HepG2 (cell line): Measurements from ENCODE around the gene ADAR. TPM values are rescaled to one million over a fixed set of nuclear protein-coding genes. Genes with fewer than 3 reads are reported as not detected.

Experiments used
- AGO1 ChIP-seq: fragments of 200-400 bp; formaldehyde crosslinking; IDR thresholded peaks from 2 replicates; pipeline ENCODE4 v1.6.1; 2017; ENCODE audit warnings: mild to moderate bottlenecking, low read depth, low read length, moderate library complexity; ENCODE audit not compliant: poor library complexity, severe bottlenecking
- ARID2 ChIP-seq: sonication (generic); formaldehyde crosslinking; IDR thresholded peaks from 2 replicates; pipeline ENCODE4 v1.8.1; 2022; ENCODE audit warnings: mild to moderate bottlenecking, missing genetic modification reagents, borderline replicate concordance
- CHD2 ChIP-seq: IDR thresholded peaks from 2 replicates; pipeline ENCODE4 v1.6.1; 2011; ENCODE audit warnings: low read depth, low read length, improper control_type of control experiment
- EP300 ChIP-seq, 3 experiments: sonication (generic) in 1 of 3; formaldehyde crosslinking in 1 of 3; IDR thresholded peaks; 2 replicates each; pipeline versions ENCODE4 v1.5.1 to v1.6.1; 2011 to 2020; ENCODE audit warnings: low read depth in 2 of 3, low read length in 2 of 3, borderline replicate concordance in 1 of 3, improper control_type of control experiment in 1 of 3, mild to moderate bottlenecking in 1 of 3, missing genetic modification reagents in 1 of 3, moderate library complexity in 1 of 3
- FOSL1 ChIP-seq: sonication (generic); formaldehyde crosslinking; IDR thresholded peaks from 2 replicates; pipeline ENCODE4 v1.9.0; 2021; ENCODE audit warnings: missing genetic modification reagents, borderline replicate concordance
- PCBP2 ChIP-seq: fragments of 200-400 bp; formaldehyde crosslinking; optimal IDR thresholded peaks from 2 replicates; pipeline ENCODE3; 2018; ENCODE audit warnings: low read length, low read depth; ENCODE audit not compliant: poor library complexity, severe bottlenecking
- SETDB1 ChIP-seq: sonication (generic); formaldehyde crosslinking; IDR thresholded peaks from 2 replicates; pipeline ENCODE4 v1.5.1; 2020; ENCODE audit warnings: missing genetic modification reagents, mild to moderate bottlenecking, borderline replicate concordance
- SRSF4 ChIP-seq: fragments of 200-400 bp; formaldehyde crosslinking; IDR thresholded peaks from one replicate; pipeline ENCODE4 v1.6.1; 2018; ENCODE audit warnings: mild to moderate bottlenecking, low read depth, low read length, moderate library complexity; ENCODE audit not compliant: poor library complexity, severe bottlenecking
- TBX2 ChIP-seq: sonication (generic); formaldehyde crosslinking; IDR thresholded peaks from 2 replicates; pipeline ENCODE4 v1.5.0; 2020; ENCODE audit warnings: missing genetic modification reagents, mild to moderate bottlenecking, borderline replicate concordance
- ZBTB42 ChIP-seq: sonication (generic); formaldehyde crosslinking; IDR thresholded peaks from 2 replicates; pipeline ENCODE4 v1.5.0; 2020; ENCODE audit warnings: mild to moderate bottlenecking, missing genetic modification reagents
- ZNF562 ChIP-seq: sonication (generic); formaldehyde crosslinking; IDR thresholded peaks from 2 replicates; pipeline ENCODE4 v1.8.0; 2022; ENCODE audit warnings: missing genetic modification reagents, borderline replicate concordance
- ZNF879 ChIP-seq: sonication (generic); formaldehyde crosslinking; IDR thresholded peaks from 2 replicates; pipeline ENCODE4 v1.8.1; 2023; ENCODE audit warnings: missing genetic modification reagents
- polyA plus RNA-seq, 8 experiments: library from polyadenylated mRNA; depleted of rRNA in 3 of 8; stranded (reverse) in 7 of 8; unstranded in 1 of 8; fragments of >200 nt; fragmentation: Illumina TruSeq in 4 of 8; extraction: Trizol in 4 of 8; gene quantifications; 2 replicates each; pipeline versions ENCODE4 v1.2.1 to v1.2.3, GENCODE V29; 2011 to 2016; ENCODE audit warnings: low read depth in 4 of 8, missing spikeins in 1 of 8, mixed read lengths in 1 of 8; ENCODE audit not compliant: insufficient read depth in 1 of 8
- total RNA-seq, 5 experiments: library from RNA; depleted of rRNA; stranded (reverse); fragments of >200 nt; fragmentation: Illumina TruSeq; extraction: Trizol; gene quantifications; 2 replicates each; pipeline ENCODE4 v1.2.3, GENCODE V29; 2016; ENCODE audit warnings: low read depth in 1 of 5
- TF ChIP-seq, protein P1 (sequence below): sonication (generic); formaldehyde crosslinking; IDR thresholded peaks from 2 replicates; pipeline ENCODE4 v1.4.0; 2020; ENCODE audit warnings: missing genetic modification reagents, borderline replicate concordance
- TF ChIP-seq, protein P2 (sequence below): fragments of 450-650 bp; IDR thresholded peaks from 2 replicates; pipeline ENCODE4 v1.6.1; 2016
- TF ChIP-seq, protein P3 (sequence below): sonication (generic); formaldehyde crosslinking; IDR thresholded peaks from 2 replicates; pipeline ENCODE4 v1.8.1; 2023; ENCODE audit warnings: mild to moderate bottlenecking, moderate library complexity, missing genetic modification reagents
- TF ChIP-seq, protein P4 (sequence below): sonication (generic); formaldehyde crosslinking; conservative IDR thresholded peaks from 2 replicates; pipeline ENCODE4 v1.4.0; 2020; ENCODE audit warnings: missing genetic modification reagents
- TF ChIP-seq, protein P5 (sequence below): sonication (generic); formaldehyde crosslinking; IDR thresholded peaks from 2 replicates; pipeline ENCODE4 v1.5.1; 2020; ENCODE audit warnings: mild to moderate bottlenecking, moderate library complexity, missing genetic modification reagents

Gene ADAR
- total and polyA plus RNA-seq, 2 of the 13 experiments (the other 11 are each of a cell fraction or from before 2014, with no cell fraction given) = 70.8 to 86.2 TPM

DNA sequence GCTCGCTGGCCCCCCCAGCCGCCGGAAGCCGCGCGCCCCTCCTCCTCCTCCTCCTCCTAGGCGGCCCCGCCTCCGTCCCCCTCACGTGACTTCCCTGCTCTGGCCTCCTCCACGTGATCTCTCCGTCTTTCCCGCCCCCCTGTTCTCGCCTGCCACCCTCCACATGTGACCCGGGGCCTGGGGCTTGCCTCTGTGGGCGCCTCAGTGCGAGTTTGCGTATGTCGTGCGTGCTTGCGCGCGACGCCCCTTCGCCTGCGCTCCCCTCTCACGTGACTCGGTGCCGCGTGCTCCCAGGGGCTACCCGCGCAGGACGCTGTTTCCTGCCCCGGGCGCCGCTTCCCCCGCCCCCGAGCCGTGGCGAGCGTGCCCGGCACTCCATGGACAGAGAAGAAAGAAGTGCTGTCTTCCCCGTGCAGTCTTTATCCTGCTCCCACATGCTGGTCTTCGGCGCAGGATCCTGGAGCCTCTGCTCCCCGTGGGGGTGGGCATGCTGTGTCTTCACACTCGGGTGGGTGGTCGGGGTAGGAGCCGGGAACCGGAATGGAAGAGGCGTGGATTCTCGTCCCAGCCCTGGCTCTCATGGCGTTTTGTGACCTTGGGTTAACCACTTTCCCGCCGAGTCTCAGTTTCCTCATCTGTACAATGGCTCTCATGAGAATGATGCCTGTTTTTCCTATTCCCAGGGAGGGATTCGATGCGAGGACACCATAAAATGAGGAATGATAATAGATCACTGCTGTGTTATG lies 49.1 kb downstream of the ADAR start (continued):
- TF ChIP-seq SRSF4 (no peak), SETDB1 (peak; percentile 94), FOSL1 (peak; percentile 57; the same call in 1 of the 2 replicates), EP300 (IDR thresholded peaks at IDR 0.05; ENCODE audit: low read depth in 2 of 2, low read length in 2 of 2) (peak in 1 of 2 experiments; percentile 35; a peak in 1 of 4 replicates), EP300 (CRISPR knock-in tag; IDR thresholded peaks at IDR 0.05; ENCODE audit: borderline replicate concordance) (peak; percentile 62; the same call in 1 of the 2 replicates), PCBP2 (no peak), AGO1 (peak; percentile 46), ZBTB42 (CRISPR knock-in tag) (peak; percentile 97; the same call in 1 of the 2 replicates), CHD2 (no peak), ARID2 (CRISPR knock-in tag) (peak; percentile 88; the same call in 1 of the 2 replicates), TBX2 (CRISPR knock-in tag) (peak; percentile 98), ZNF879 (peak; percentile 96; the same call in 1 of the 2 replicates), ZNF562 (CRISPR knock-in tag) (peak; percentile 95)
- TF ChIP-seq, protein P1, sequence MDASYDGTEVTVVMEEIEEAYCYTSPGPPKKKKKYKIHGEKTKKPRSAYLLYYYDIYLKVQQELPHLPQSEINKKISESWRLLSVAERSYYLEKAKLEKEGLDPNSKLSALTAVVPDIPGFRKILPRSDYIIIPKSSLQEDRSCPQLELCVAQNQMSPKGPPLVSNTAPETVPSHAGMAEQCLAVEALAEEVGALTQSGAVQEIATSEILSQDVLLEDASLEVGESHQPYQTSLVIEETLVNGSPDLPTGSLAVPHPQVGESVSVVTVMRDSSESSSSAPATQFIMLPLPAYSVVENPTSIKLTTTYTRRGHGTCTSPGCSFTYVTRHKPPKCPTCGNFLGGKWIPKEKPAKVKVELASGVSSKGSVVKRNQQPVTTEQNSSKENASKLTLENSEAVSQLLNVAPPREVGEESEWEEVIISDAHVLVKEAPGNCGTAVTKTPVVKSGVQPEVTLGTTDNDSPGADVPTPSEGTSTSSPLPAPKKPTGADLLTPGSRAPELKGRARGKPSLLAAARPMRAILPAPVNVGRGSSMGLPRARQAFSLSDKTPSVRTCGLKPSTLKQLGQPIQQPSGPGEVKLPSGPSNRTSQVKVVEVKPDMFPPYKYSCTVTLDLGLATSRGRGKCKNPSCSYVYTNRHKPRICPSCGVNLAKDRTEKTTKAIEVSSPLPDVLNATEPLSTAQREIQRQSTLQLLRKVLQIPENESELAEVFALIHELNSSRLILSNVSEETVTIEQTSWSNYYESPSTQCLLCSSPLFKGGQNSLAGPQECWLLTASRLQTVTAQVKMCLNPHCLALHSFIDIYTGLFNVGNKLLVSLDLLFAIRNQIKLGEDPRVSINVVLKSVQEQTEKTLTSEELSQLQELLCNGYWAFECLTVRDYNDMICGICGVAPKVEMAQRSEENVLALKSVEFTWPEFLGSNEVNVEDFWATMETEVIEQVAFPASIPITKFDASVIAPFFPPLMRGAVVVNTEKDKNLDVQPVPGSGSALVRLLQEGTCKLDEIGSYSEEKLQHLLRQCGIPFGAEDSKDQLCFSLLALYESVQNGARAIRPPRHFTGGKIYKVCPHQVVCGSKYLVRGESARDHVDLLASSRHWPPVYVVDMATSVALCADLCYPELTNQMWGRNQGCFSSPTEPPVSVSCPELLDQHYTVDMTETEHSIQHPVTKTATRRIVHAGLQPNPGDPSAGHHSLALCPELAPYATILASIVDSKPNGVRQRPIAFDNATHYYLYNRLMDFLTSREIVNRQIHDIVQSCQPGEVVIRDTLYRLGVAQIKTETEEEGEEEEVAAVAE (CRISPR knock-in tag) = peak; percentile 83; the same call in 1 of the 2 replicates
- TF ChIP-seq, protein P2, sequence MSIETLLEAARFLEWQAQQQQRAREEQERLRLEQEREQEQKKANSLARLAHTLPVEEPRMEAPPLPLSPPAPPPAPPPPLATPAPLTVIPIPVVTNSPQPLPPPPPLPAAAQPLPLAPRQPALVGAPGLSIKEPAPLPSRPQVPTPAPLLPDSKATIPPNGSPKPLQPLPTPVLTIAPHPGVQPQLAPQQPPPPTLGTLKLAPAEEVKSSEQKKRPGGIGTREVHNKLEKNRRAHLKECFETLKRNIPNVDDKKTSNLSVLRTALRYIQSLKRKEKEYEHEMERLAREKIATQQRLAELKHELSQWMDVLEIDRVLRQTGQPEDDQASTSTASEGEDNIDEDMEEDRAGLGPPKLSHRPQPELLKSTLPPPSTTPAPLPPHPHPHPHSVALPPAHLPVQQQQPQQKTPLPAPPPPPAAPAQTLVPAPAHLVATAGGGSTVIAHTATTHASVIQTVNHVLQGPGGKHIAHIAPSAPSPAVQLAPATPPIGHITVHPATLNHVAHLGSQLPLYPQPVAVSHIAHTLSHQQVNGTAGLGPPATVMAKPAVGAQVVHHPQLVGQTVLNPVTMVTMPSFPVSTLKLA = peak; percentile 97
- TF ChIP-seq, protein P3, sequence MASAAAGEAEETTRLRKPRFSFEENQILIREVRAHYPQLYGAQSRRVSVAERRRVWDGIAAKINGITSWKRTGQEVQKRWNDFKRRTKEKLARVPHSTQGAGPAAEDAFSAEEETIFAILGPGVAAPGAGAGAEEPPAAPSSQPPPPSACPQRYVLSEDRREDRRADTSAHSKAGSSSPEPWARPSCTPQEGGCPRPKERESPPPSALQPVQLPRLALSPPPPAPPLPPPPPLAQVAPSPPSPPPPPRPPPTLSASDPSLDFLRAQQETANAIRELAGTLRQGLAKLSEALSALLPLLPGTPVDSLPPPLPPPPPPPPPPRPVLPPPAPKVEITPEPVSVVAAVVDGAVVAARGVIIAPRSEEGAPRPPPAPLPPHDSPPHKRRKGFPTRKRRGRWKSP (CRISPR knock-in tag) = peak; percentile 97
- TF ChIP-seq, protein P4, sequence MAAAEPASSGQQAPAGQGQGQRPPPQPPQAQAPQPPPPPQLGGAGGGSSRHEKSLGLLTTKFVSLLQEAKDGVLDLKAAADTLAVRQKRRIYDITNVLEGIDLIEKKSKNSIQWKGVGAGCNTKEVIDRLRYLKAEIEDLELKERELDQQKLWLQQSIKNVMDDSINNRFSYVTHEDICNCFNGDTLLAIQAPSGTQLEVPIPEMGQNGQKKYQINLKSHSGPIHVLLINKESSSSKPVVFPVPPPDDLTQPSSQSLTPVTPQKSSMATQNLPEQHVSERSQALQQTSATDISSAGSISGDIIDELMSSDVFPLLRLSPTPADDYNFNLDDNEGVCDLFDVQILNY = peak; percentile 77
- TF ChIP-seq, protein P5, sequence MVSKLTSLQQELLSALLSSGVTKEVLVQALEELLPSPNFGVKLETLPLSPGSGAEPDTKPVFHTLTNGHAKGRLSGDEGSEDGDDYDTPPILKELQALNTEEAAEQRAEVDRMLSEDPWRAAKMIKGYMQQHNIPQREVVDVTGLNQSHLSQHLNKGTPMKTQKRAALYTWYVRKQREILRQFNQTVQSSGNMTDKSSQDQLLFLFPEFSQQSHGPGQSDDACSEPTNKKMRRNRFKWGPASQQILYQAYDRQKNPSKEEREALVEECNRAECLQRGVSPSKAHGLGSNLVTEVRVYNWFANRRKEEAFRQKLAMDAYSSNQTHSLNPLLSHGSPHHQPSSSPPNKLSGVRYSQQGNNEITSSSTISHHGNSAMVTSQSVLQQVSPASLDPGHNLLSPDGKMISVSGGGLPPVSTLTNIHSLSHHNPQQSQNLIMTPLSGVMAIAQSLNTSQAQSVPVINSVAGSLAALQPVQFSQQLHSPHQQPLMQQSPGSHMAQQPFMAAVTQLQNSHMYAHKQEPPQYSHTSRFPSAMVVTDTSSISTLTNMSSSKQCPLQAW (CRISPR knock-in tag) = peak; percentile 96
